Loucy (cell line): Measurements from ENCODE around the gene UNC5C.

ENCODE experiments used
- EZH2phosphoT487 ChIP-seq: fragments of 200-600 bp; IDR thresholded peaks from 2 replicates; pipeline ENCODE4 v1.6.1; 2018; ENCODE audit warnings: antibody characterized with exemption, mild to moderate bottlenecking, moderate library complexity, borderline replicate concordance
- TF ChIP-seq, protein P1 (sequence below): fragments of 200-600 bp; sonication (generic); conservative IDR thresholded peaks from 2 replicates; pipeline ENCODE4 v1.5.1; 2014; ENCODE audit warnings: mild to moderate bottlenecking, antibody characterized with exemption, low read length

DNA sequence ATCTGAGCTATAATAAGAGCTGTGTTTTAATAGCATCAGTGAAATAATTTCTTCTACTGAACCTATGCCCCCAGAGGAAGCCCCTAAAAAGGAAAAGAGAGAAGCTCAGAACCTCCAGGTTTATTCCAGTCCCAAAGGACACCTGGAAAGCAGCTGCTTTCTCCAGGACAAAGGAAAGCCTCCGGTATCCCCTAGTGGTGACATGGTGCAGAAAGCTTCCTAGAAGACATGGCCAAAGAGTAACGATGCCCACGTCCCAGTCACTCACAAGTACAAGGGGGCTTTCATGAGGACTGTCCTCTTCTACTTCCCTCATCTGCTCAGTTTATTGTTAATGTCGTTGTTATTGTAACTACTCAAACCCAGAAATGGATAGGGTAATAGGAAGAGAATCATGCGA is 343.9 kb downstream of the UNC5C start:
- TF ChIP-seq, protein P1, sequence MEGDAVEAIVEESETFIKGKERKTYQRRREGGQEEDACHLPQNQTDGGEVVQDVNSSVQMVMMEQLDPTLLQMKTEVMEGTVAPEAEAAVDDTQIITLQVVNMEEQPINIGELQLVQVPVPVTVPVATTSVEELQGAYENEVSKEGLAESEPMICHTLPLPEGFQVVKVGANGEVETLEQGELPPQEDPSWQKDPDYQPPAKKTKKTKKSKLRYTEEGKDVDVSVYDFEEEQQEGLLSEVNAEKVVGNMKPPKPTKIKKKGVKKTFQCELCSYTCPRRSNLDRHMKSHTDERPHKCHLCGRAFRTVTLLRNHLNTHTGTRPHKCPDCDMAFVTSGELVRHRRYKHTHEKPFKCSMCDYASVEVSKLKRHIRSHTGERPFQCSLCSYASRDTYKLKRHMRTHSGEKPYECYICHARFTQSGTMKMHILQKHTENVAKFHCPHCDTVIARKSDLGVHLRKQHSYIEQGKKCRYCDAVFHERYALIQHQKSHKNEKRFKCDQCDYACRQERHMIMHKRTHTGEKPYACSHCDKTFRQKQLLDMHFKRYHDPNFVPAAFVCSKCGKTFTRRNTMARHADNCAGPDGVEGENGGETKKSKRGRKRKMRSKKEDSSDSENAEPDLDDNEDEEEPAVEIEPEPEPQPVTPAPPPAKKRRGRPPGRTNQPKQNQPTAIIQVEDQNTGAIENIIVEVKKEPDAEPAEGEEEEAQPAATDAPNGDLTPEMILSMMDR: peak; percentile 38; the same call in 1 of the 2 replicates
- TF ChIP-seq EZH2phosphoT487: no peak
